ENCODE data around the gene KCP. TPM values are rescaled to one million over a fixed set of nuclear protein-coding genes. Genes with fewer than 3 reads are reported as not detected.

Gene KCP
- total and polyA plus RNA-seq, 2 of the 13 experiments (the other 11 are each of a cell fraction or from before 2014, with no cell fraction given) = 0.37 to 1.0 TPM

DNA sequence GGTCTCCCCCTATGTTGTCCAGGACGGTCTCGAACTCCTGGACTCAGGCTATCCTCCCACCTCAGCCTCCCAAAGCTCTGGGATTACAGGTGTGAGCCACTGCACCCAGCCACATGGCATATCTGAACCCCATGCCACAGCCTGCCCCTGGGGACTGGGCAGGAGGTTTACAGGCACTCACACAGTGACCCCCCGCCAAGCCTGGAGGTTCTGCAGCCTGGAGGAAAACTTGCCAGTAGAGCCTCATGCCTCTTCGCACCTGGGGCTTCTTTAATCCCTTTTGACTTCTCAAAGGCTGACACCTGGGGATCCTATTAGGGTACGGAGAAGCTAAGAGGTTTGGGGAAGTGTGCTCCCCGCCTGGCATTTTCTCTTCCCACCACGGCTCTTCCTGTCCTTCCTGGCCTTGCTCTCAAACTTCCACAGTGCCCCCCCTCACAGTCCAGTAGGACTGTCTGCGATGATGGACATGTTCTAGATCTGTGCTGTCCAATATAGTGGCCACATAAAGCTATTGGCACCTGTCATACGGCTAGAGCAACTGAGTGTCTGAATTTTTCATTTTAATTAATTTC, 11.4 kb upstream of the KCP start (continued):
- TF ChIP-seq, protein P1, sequence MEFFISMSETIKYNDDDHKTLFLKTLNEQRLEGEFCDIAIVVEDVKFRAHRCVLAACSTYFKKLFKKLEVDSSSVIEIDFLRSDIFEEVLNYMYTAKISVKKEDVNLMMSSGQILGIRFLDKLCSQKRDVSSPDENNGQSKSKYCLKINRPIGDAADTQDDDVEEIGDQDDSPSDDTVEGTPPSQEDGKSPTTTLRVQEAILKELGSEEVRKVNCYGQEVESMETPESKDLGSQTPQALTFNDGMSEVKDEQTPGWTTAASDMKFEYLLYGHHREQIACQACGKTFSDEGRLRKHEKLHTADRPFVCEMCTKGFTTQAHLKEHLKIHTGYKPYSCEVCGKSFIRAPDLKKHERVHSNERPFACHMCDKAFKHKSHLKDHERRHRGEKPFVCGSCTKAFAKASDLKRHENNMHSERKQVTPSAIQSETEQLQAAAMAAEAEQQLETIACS (CRISPR knock-in tag; IDR thresholded peaks at IDR 0.05) = no peak

DNA sequence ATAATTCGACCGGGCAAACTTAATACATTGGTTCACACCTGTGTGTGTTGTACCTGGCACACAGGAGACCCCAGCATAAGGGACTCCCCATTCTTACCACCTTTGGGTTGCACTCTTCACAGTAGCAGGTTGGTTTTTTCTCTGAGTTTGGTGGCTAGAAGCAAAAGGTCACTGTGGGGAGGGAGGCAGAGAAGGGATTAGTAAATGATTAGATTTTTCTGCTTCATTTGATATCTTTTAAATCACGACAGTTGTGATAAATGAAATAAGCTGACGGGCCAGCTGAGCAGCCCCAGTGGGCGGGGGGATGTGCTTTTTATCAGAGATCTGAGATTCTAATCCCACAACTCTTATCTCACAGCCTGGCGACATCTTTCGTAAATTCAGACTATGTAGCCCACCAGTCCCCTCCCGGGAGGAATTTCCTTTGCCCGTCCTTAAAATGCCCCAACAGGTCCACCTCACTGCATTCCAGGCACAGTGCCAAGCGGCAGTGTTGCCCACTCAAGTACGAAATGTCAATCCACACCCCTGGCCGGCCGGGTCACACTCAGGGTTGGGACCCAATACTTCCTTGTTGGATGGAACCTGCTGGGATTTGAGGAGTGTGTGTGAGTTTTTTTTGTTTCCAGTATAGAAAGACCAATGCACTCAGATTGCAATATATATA, 10.5 kb upstream of the KCP start:
- no peak for ATAC-seq
- Histone ChIP-seq H3K36me3 (replicated peaks in 1 of 2; ENCODE audit: control insufficient read depth in 1 of 2, insufficient read depth in 2 of 2, low read length in 2 of 2) (no peaks in the 10 kb centered on the region), H3K79me2 (ENCODE audit: insufficient read depth, low read length) (no peaks in the 10 kb centered on the region), H3K4me1 (ENCODE audit: insufficient read depth, low read length) (no peaks in the 10 kb centered on the region), H3K27me3 (ENCODE audit: control insufficient read depth in 1 of 2, insufficient read depth in 2 of 2, low read length in 2 of 2) (peaks cover 2 to 39% of the 10 kb centered on the region in 2 experiments; a peak in 4 of 5 replicates), H3K9me3 (ENCODE audit: low read length) (no peaks in the 10 kb centered on the region), H3K4me3 (replicated peaks in 1 of 3; ENCODE audit: insufficient read depth in 1 of 3, low read depth in 2 of 3, low read length in 3 of 3) (no peak overlapping the region), H3K27ac (ENCODE audit: extremely low read length, insufficient read depth, low read length) (no peak overlapping the region), H3K4me2 (ENCODE audit: low read depth, low read length) (no peak overlapping the region), H2AFZ (ENCODE audit: low read length) (no peak overlapping the region), H4K20me1 (ENCODE audit: insufficient read depth, low read length) (no peaks in the 10 kb centered on the region), H3K9ac (ENCODE audit: insufficient read depth, low read depth, low read length) (no peak overlapping the region)
- CTCF ChIA-PET (ENCODE audit: low intra/inter-chr PET ratio, low total read pairs) = no interaction called here
- no peak for FAIRE-seq
- WGBS (ENCODE audit: low lambda C conversion rate) = 17% methylated on average over 13 of the region's 13 CpGs
- intact Hi-C loops (cut with micrococcal nuclease; ENCODE audit: unreplicated experiment) (no loop called here), in situ Hi-C loops (cut with HindIII; ENCODE audit: extremely low pct_ligation_motif_present, low pct_unique_long_range_greater_than_20kb) (no loop called here)
- no peak for TF ChIP-seq ZNF143 (CRISPR knock-in tag; IDR thresholded peaks at IDR 0.05)
- no peak for DNase-seq (ENCODE audit: low spot score)
- BruUV-seq (replicated peaks) = no TSS peak
- POLR2A ChIA-PET = no interaction called here
